Osteocyte (in vitro differentiated cells): ENCODE data around the gene PKP3. TPM values are rescaled to one million over a fixed set of nuclear protein-coding genes. Genes with fewer than 3 reads are reported as not detected.
A peak's percentile ranks its signal among the peaks of the same experiment; 100 is the strongest.
"Not testable (repeated sequence)": the region's sequence is repeated elsewhere in the genome, so short reads cannot be mapped to it uniquely, and the experiment has no call there.

Experiments
- DNase-seq: peaks from one replicate; pipeline ENCODE4 v3.0.0; 2021; ENCODE audit warnings: mixed read lengths; ENCODE audit not compliant: unreplicated experiment; ENCODE audit errors: extremely low spot score
- H3K27ac Mint-ChIP-seq: one replicate; pipeline ENCODE4 v1.8.0; 2021; ENCODE audit warnings: mild to moderate bottlenecking, mixed read lengths; ENCODE audit not compliant: unreplicated experiment
- H3K27me3 Mint-ChIP-seq: one replicate; pipeline ENCODE4 v1.8.0; 2021; ENCODE audit warnings: mixed read lengths; ENCODE audit not compliant: unreplicated experiment
- H3K36me3 Mint-ChIP-seq: one replicate; pipeline ENCODE4 v1.8.0; 2021; ENCODE audit warnings: mixed read lengths; ENCODE audit not compliant: unreplicated experiment
- H3K4me1 Mint-ChIP-seq: one replicate; pipeline ENCODE4 v1.8.0; 2021; ENCODE audit warnings: mixed read lengths; ENCODE audit not compliant: unreplicated experiment
- H3K4me3 Mint-ChIP-seq: one replicate; pipeline ENCODE4 v1.8.0; 2021; ENCODE audit warnings: mild to moderate bottlenecking, moderate library complexity, mixed read lengths; ENCODE audit not compliant: unreplicated experiment
- H3K9me3 Mint-ChIP-seq: one replicate; pipeline ENCODE4 v1.8.0; 2021; ENCODE audit warnings: mixed read lengths; ENCODE audit not compliant: unreplicated experiment
- CTCF ChIP-seq: fragments of 200-600 bp; sonication (generic); IDR thresholded peaks from 2 replicates; pipeline ENCODE4 v1.5.0; 2021; ENCODE audit warnings: antibody characterized with exemption, mild to moderate bottlenecking, moderate library complexity
- total RNA-seq: library from RNA; stranded (reverse); gene quantifications from 2 replicates; pipeline ENCODE4 v1.2.1, GENCODE V29; 2021

PKP3 gene
- total RNA-seq, 1 donor from 2014 or later = 0.40 TPM

DNA sequence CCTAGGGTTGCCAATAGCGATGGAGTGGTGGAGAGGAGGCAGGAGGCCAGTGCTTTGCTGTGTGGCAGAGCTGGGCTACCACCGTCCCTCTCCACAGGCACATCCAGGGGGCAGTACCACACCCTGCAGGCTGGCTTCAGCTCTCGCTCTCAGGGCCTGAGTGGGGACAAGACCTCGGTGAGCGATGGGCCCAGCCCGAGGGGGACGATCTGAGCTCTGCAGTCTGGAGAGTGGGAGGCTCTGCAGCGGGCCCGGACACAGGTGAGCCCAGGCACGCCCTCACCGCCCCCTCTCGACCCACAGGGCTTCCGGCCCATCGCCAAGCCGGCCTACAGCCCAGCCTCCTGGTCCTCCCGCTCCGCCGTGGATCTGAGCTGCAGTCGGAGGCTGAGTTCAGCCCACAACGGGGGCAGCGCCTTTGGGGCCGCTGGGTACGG, 2.5 kb downstream of the PKP3 start:
- Mint-ChIP-seq H3K4me3 (no peak overlapping the region), H3K4me1 (peaks cover 18% of the 10 kb centered on the region), H3K27ac (no peak overlapping the region), H3K36me3 (no peaks in the 10 kb centered on the region), H3K27me3 (no peaks in the 10 kb centered on the region), H3K9me3 (no peaks in the 10 kb centered on the region)
- TF ChIP-seq CTCF = peak; percentile 47
- no peak for DNase-seq

GRCh38 chr11:396948-397548, 3.0 kb downstream of the PKP3 start:
- Mint-ChIP-seq H3K36me3 (no peaks in the 10 kb centered on the region), H3K27me3 (no peaks in the 10 kb centered on the region), H3K4me3 (no peak overlapping the region), H3K27ac (no peak overlapping the region), H3K9me3 (no peaks in the 10 kb centered on the region), H3K4me1 (peaks cover 18% of the 10 kb centered on the region)
- no peak for DNase-seq
- no peak for TF ChIP-seq CTCF

DNA sequence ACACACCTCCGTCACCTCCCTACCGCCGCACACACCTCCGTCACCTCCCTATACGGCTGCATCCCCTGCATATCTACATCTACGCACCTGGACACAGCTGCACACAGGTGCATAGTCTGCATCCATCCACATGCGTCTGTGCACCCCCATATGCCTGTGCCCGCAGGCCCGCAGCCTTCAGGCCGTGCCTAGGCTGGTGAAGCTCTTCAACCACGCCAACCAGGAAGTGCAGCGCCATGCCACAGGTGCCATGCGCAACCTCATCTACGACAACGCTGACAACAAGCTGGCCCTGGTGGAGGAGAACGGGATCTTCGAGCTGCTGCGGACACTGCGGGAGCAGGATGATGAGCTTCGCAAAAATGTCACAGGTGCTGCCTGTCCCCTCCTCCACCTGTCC, 4.8 kb downstream of the PKP3 start:
- DNase-seq = no peak
- H3K27me3 Mint-ChIP-seq = no peaks in the 10 kb centered on the region
- H3K4me1 Mint-ChIP-seq = peaks cover 12% of the 10 kb centered on the region
- no peak for TF ChIP-seq CTCF
- no peaks in the 10 kb centered on the region for H3K36me3 Mint-ChIP-seq
- no peak overlapping the region for H3K4me3 Mint-ChIP-seq
- H3K27ac Mint-ChIP-seq = no peak overlapping the region
- H3K9me3 Mint-ChIP-seq = no peaks in the 10 kb centered on the region

DNA sequence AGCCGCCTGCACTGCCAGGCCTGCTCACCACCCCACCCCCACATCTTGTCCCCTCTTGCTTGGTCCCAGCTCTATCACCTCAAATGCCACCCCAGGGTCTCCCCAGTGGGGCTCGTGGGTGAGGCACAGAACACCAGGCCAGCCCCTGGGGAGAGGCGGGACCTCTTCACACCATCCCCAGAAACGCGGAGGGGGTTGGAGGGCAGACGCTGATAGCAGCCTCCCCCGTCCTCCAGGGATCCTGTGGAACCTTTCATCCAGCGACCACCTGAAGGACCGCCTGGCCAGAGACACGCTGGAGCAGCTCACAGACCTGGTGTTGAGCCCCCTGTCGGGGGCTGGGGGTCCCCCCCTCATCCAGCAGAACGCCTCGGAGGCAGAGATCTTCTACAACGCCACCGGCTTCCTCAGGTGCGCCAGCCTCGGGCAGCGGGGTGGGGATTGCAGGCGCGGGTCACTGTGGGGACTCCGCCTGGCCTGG, 5.8 kb downstream of the PKP3 start:
- H3K4me3 Mint-ChIP-seq = no peak overlapping the region
- no peak for DNase-seq
- peaks cover 8% of the 10 kb centered on the region for H3K4me1 Mint-ChIP-seq
- H3K36me3 Mint-ChIP-seq = no peaks in the 10 kb centered on the region
- TF ChIP-seq CTCF = no peak
- no peak overlapping the region for H3K27ac Mint-ChIP-seq
- no peaks in the 10 kb centered on the region for H3K27me3 Mint-ChIP-seq
- H3K9me3 Mint-ChIP-seq = no peaks in the 10 kb centered on the region

GRCh38 chr11:400241-400689, 6.3 kb downstream of the PKP3 start:
- TF ChIP-seq CTCF = no peak

GRCh38 chr11:401196-401595, 7.2 kb downstream of the PKP3 start:
- H3K27ac Mint-ChIP-seq, H3K27me3 Mint-ChIP-seq, H3K36me3 Mint-ChIP-seq, DNase-seq, H3K4me1 Mint-ChIP-seq, H3K4me3 Mint-ChIP-seq, H3K9me3 Mint-ChIP-seq: not testable (repeated sequence)

More at GRCh38 chr11:400241-400689, 6.3 kb downstream of the PKP3 start:
- Mint-ChIP-seq H3K27me3 (no peaks in the 10 kb centered on the region), H3K9me3 (no peaks in the 10 kb centered on the region), H3K36me3 (no peaks in the 10 kb centered on the region), H3K27ac (no peak overlapping the region), H3K4me3 (no peak overlapping the region), H3K4me1 (peaks cover 7% of the 10 kb centered on the region)
- DNase-seq = no peak
